Measurements from ENCODE around the gene STX12. TPM values are rescaled to one million over a fixed set of nuclear protein-coding genes. Genes with fewer than 3 reads are reported as not detected.
"Not testable (repeated sequence)": the region's sequence is repeated elsewhere in the genome, so short reads cannot be mapped to it uniquely, and the experiment has no call there.

Gene STX12
- total and polyA plus RNA-seq, 12 donors, result 18.4 to 81.9 (median 55.4) TPM

- H3K36me3 ChIP-seq (replicated peaks in 1 of 2), result peaks cover 0 to 39% of the 10 kb centered on the region in 2 donors
- intact Hi-C loops (cut with DNase I), result no loop called here
- WGBS, 4 donors, result 95 to 98% (median 97%) methylated on average over 7 of the region's 7 CpGs
Measured at GRCh38 chr1:27806758-27807157, 33.7 kb downstream of the STX12 start.

GRCh38 chr1:27807385-27807784, 34.4 kb downstream of the STX12 start:
- intact Hi-C loops (cut with DNase I), result no loop called here
- Histone ChIP-seq H3K4me1 (replicated peaks in 1 of 2) (no peaks in the 10 kb centered on the region), H3K9me3 (replicated peaks in 1 of 3) (no peaks in the 10 kb centered on the region), H3K4me3 (no peak overlapping the region), H3K36me3 (replicated peaks in 1 of 2) (peaks cover 0 to 39% of the 10 kb centered on the region in 2 donors), H3K27me3 (no peaks in the 10 kb centered on the region), H3K27ac (no peak overlapping the region)
- WGBS, 4 donors, result 79 to 84% (median 83%) methylated on average over 2 of the region's 2 CpGs
- TF ChIP-seq POLR2A (IDR thresholded peaks at IDR 0.05) (no peak), CTCF (IDR thresholded peaks at IDR 0.05) (no peak)
- no peak for DNase-seq

More at GRCh38 chr1:27806758-27807157, 33.7 kb downstream of the STX12 start:
- DNase-seq, result no peak
- Histone ChIP-seq H3K27me3 (no peaks in the 10 kb centered on the region), H3K9me3 (replicated peaks in 1 of 3) (no peaks in the 10 kb centered on the region), H3K4me3 (no peak overlapping the region), H3K4me1 (replicated peaks in 1 of 2) (no peaks in the 10 kb centered on the region), H3K27ac (no peak overlapping the region)
- TF ChIP-seq POLR2A (IDR thresholded peaks at IDR 0.05) (no peak), CTCF (IDR thresholded peaks at IDR 0.05) (no peak)

- peaks cover 0 to 40% of the 10 kb centered on the region in 2 donors for H3K36me3 ChIP-seq (replicated peaks in 1 of 2)
- DNase-seq; H3K27ac ChIP-seq; H3K4me3 ChIP-seq; H3K4me1 ChIP-seq (replicated peaks in 1 of 2); H3K27me3 ChIP-seq; H3K9me3 ChIP-seq (replicated peaks in 1 of 3); intact Hi-C loops (cut with DNase I): not testable (repeated sequence)
- 92 to 99% (median 96%) methylated on average over 3 of the region's 3 CpGs for WGBS, 4 donors
Measured at GRCh38 chr1:27808131-27808530, 35.1 kb downstream of the STX12 start.

- TF ChIP-seq POLR2A (IDR thresholded peaks at IDR 0.05) (no peak), CTCF (IDR thresholded peaks at IDR 0.05) (no peak)
- 87 to 90% (median 88%) methylated on average over 1 of the region's 1 CpG for WGBS, 4 donors
- no peak for DNase-seq
- Histone ChIP-seq H3K27me3 (no peaks in the 10 kb centered on the region), H3K27ac (no peak overlapping the region), H3K9me3 (replicated peaks in 1 of 3) (no peaks in the 10 kb centered on the region), H3K4me1 (replicated peaks in 1 of 2) (no peaks in the 10 kb centered on the region), H3K36me3 (replicated peaks in 1 of 2) (peaks cover 0 to 39% of the 10 kb centered on the region in 2 donors), H3K4me3 (no peak overlapping the region)
- intact Hi-C loops (cut with DNase I), result no loop called here
Measured at GRCh38 chr1:27809883-27810282, 36.9 kb downstream of the STX12 start.

GRCh38 chr1:27811741-27812500, 38.9 kb downstream of the STX12 start:
- DNase-seq, result no peak
- peaks cover 0 to 2% of the 10 kb centered on the region in 2 donors for H3K4me1 ChIP-seq (replicated peaks in 1 of 2)
- H3K9me3 ChIP-seq (replicated peaks in 1 of 3), result no peaks in the 10 kb centered on the region
- WGBS, 4 donors, result 89 to 97% (median 93%) methylated on average over 6 of the region's 6 CpGs
- H3K36me3 ChIP-seq (replicated peaks in 1 of 2), result peaks cover 0 to 41% of the 10 kb centered on the region in 2 donors
- no peaks in the 10 kb centered on the region for H3K27me3 ChIP-seq
- intact Hi-C loops (cut with DNase I), result no loop called here
- H3K4me3 ChIP-seq, result no peak overlapping the region
- no peak for TF ChIP-seq POLR2A (IDR thresholded peaks at IDR 0.05)
- TF ChIP-seq CTCF (IDR thresholded peaks at IDR 0.05), result no peak
- H3K27ac ChIP-seq, result no peak overlapping the region
